ENCODE measurements around the gene GPANK1. TPM values are rescaled to one million over a fixed set of nuclear protein-coding genes. Genes with fewer than 3 reads are reported as not detected.

Gene GPANK1
- total and polyA plus RNA-seq, 10 of the 15 experiments (the other 5 are each of a cell fraction or from before 2014, with no cell fraction given), result 11.7 to 36.3 (median 17.5) TPM

GRCh38 chr6:31658158-31658688, 6.6 kb downstream of the GPANK1 start (continued):
- TF ChIP-seq ZNF687 (IDR thresholded peaks at IDR 0.05) (no peak), BMI1 (IDR thresholded peaks at IDR 0.05; ENCODE audit: borderline replicate concordance) (no peak), PAX5 (IDR thresholded peaks at IDR 0.05; ENCODE audit: borderline replicate concordance, low read depth, low read length) (no peak), DPF2 (IDR thresholded peaks at IDR 0.05) (no peak)

GRCh38 chr6:31657406-31658157, 7.2 kb downstream of the GPANK1 start:
- Histone ChIP-seq H3K4me1 (ENCODE audit: control insufficient read depth, insufficient read depth, low read length) (peaks cover 32% of the 10 kb centered on the region), H3K4me3 (0 out of 2 replicates have a peak overlapping the region, but pooled peaks have one; percentile 79), H3K9ac (ENCODE audit: control insufficient read depth, insufficient read depth, low read length) (no peak overlapping the region; the same call in 1 of the 2 replicates), H3K36me3 (ENCODE audit: control insufficient read depth in 2 of 2, insufficient read depth in 2 of 2, low read length in 1 of 2) (peaks cover 0 to 5% of the 10 kb centered on the region in 2 experiments; a peak in 3 of 4 replicates), H2AFZ (ENCODE audit: control insufficient read depth, low read depth, low read length) (no peak overlapping the region), H3K79me2 (ENCODE audit: control insufficient read depth, insufficient read depth, low read length) (peaks cover 44% of the 10 kb centered on the region), H3K27me3 (replicated peaks in 1 of 2; ENCODE audit: control insufficient read depth in 2 of 2, insufficient read depth in 2 of 2, low read length in 1 of 2) (no peaks in the 10 kb centered on the region), H3K4me2 (ENCODE audit: control insufficient read depth, insufficient read depth) (peak overlapping the region; percentile 99), H3K27ac (ENCODE audit: control insufficient read depth, insufficient read depth) (no peak overlapping the region), H3K9me3 (replicated peaks; ENCODE audit: control insufficient read depth, insufficient read depth, low read length) (no peaks in the 10 kb centered on the region; the same call in 2 of the 3 replicates), H4K20me1 (ENCODE audit: control insufficient read depth, insufficient read depth) (no peaks in the 10 kb centered on the region)
- TF ChIP-seq EGR1 (IDR thresholded peaks at IDR 0.05; ENCODE audit: borderline replicate concordance in 1 of 2, low read depth in 2 of 2, low read length in 2 of 2), result no peak
- TF ChIP-seq CREB1 (IDR thresholded peaks at IDR 0.05; ENCODE audit: low read depth), result peak; percentile 30; the same call in 1 of the 2 replicates
- 0 out of 2 replicates have a peak, but pooled peaks have one; percentile 8 for TF ChIP-seq ATF7 (IDR thresholded peaks at IDR 0.05; ENCODE audit: low read depth)
- TF ChIP-seq TAF1 (IDR thresholded peaks at IDR 0.05; ENCODE audit: borderline replicate concordance, low read depth, low read length), result no peak
- POLR2A ChIA-PET, result interaction anchor here (1.0 to 1.4 kb wide), 2 partner anchors 9 to 81 kb away, joined by 3 to 4 read pairs; no protein-coding TSS in a partner anchor
- intact Hi-C loops (cut with micrococcal nuclease; ENCODE audit: unreplicated experiment), result no loop called here
- SMC1A ChIA-PET (ENCODE audit: uncharacterized antibody, unreplicated experiment), result interaction anchor here (1.0 kb wide), 1 partner anchor 160 kb away, joined by 3 read pairs; no protein-coding TSS in a partner anchor
- in situ Hi-C loops (cut with MboI), result no loop called here
- DNase-seq (ENCODE audit: low read depth, low spot score), result no peak
- 58% methylated on average over 6 of the region's 6 CpGs for WGBS (ENCODE audit: insufficient coverage, insufficient replicate concordance, low lambda C conversion rate, missing lambda C conversion rate)
- no TSS peak for BruUV-seq (replicated peaks)
- FAIRE-seq, result no peak
- RAD21 ChIA-PET (ENCODE audit: unreplicated experiment), result no interaction called here
- no peak for ATAC-seq
- CTCF ChIA-PET, result interaction anchor here (0.7 to 1.8 kb wide), 2 partner anchors 106 to 225 kb away, joined by 3 to 5 read pairs; no protein-coding TSS in a partner anchor

Data from GM12878 (cell line).